Left ventricle myocardium superior (tissue), 1 donor: ENCODE data around the gene PLLP. TPM values are rescaled to one million over a fixed set of nuclear protein-coding genes. Genes with fewer than 3 reads are reported as not detected.

Experiments used
- ATAC-seq: fragments of 200-7000 bp; cut with Tn5 transposase; one replicate; pipeline ENCODE4 v1.9.1; 2020; ENCODE audit warnings: mild to moderate bottlenecking, moderate library complexity
- DNase-seq: peaks from one replicate; pipeline ENCODE4 v3.0.0-alpha.2; 2020
- intact Hi-C: fragments of 100-400 bp; cut with micrococcal nuclease; formaldehyde crosslinking; loops from one replicate; pipeline ENCODE4 v1.11.0; 2022
- total RNA-seq: library from RNA; stranded (reverse); fragmentation: NEBNext Ultra II Directional; extraction: Animal tissue kit (Norgen Biotek cat#: 25700); gene quantifications from one replicate; pipeline ENCODE4 v1.2.1, GENCODE V29; 2021
- donor health status: DM: no; HTN: yes; CAD: no; lungs with severe emphysema.

PLLP gene
- total RNA-seq, 1 donor from 2014 or later: 3.1 TPM

GRCh38 chr16:57238682-57239081 is 45.8 kb downstream of the PLLP start:
- intact Hi-C loops: no loop called here
- ATAC-seq (no peak), DNase-seq (no peak)

DNA sequence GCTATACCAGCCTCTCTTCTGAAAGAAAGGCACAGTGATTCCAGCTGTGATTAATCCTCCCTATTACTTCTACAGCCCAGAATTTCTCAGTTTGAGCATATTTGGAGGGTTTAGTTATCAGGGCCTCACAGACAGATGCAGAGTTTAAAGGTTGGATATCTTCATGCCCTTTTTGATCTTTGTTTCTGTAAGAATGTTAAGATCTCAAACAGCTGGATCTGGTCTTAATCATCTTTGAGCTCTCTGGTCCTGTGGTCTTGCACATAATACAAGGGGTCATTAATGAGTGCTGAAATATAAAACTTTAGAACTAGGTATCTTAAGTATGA is 48.5 kb downstream of the PLLP start:
- DNase-seq: no peak
- ATAC-seq: no peak
- intact Hi-C loops: no loop called here

DNA sequence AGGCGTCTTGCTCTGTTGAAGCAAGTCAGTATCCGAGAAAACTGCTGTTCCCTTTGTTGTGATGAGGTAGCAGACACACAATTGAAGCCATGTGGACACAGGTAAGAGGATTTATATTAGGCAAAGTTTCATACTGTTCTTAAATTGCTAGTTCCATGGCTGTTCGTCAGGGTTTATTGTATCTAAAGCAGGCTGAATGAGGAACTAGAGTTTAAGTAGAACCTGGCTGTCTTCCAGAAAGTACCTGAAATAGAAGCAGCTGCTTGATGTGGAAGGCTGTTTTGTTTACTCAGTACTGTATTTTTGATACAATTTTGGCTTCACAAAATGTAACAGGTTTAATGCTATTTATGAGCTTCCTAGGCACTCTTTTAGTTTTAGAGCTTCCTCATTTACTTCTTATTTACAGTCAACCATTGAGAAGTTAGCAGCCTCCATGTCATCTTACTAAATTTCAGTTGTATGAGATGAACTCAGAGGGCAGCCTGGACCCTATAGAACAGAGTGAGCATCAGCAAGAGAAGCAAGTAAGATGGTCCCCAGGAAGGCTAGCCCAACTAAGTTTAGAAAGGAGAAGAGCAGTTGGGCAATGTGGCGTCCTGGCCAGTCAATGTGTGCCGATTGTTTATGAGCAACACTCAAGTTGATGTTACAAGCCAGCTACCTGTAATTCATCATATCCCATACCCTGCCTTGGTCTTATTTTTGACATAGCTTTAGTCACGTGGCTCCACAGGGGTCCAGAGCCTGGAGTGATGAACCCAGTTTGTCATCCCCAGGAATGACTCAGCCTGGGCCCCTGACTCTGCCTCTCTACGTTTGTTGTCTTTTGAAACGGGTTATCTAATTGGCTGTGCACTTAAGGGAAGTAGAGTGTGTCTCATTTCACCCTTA is 49.1 kb downstream of the PLLP start:
- DNase-seq: no peak
- intact Hi-C loops: no loop called here

GRCh38 chr16:57234707-57235092 is 49.8 kb downstream of the PLLP start:
- DNase-seq (no peak), ATAC-seq (no peak)
- intact Hi-C loops: no loop called here

More for the DNA sequence above, 49.1 kb downstream of the PLLP start:
- ATAC-seq: peak; percentile 67

DNA sequence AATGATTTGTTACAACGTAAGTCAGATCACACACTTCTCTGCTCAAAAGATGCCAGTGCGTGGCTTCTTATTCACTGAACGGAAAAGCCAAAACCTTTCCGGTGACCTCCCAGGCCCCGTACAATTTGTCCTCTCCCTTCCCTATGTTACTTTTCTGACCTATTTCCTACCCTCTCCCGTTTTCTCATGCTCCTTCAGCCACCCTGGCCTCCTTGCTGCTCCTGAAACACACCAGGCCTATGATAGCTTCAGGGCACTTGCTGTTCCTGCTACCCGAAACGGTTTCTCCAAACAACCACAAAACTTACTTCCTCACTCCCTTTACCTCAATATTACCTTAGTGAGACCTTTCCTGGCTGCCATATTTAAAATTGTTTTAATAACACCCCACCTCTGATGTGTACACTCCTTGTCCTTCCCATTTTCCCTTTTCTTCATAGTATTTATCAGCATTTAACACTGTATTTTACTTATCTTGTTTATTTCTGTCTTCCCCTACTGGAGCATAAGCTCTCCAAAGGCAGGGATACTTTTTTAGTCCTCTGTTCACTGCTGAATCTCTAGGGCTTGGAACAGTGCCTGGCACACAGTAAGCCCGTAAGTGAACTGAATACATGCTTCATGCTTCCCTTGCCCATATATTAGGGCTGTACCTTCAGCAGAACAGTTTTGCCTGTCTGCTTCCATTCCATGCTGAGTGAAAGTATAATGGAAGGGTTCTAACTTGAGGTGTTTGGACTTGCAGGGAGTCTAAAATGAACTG is 50.3 kb downstream of the PLLP start:
- DNase-seq: no peak
- intact Hi-C loops: no loop called here
- ATAC-seq: peak; percentile 96

GRCh38 chr16:57231821-57232350 is 52.6 kb downstream of the PLLP start:
- intact Hi-C loops: no loop called here
- DNase-seq (no peak), ATAC-seq (no peak)

- ATAC-seq (no peak), DNase-seq (no peak)
- intact Hi-C loops: no loop called here
Measured at GRCh38 chr16:57229079-57229478, 55.4 kb downstream of the PLLP start.

GRCh38 chr16:57226701-57227621 is 57.5 kb downstream of the PLLP start:
- no peak for DNase-seq

GRCh38 chr16:57225978-57226377 is 58.5 kb downstream of the PLLP start:
- ATAC-seq: no peak
- intact Hi-C loops: no loop called here
- DNase-seq: no peak

More at GRCh38 chr16:57226701-57227621, 57.5 kb downstream of the PLLP start:
- no peak for ATAC-seq
- intact Hi-C loops: no loop called here

DNA sequence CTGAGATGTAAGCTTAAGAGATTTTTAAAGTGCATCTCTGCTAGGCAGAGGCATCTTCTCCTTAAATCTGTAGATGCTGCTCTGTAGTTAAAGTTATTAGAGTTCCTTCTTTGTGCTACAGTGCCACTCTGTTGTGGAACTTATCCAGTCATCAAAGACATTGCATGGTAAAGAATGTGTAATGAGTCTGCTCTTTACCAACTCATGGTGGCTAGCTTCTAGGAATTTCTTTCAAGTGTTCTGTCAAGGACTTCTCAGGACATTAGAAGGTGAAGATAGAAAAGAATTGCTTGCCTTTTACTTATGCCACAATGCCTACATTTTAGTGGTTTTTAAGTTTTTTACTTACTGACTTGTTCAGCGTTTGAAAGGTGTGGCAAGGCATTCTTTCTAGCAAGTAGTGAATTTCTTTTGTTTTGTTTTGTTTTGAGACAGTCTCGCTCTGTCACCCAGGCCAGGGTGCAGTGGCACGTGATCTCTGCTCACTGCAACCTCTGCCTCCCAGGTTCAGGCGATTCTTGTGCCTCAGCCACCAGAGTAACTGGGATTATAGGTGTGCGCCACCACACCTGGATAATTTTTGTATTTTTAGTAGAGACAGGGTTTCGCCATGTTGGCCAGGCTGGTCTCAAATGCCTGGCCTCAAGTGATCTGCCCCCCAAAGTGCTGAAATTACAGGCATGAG is 59.7 kb downstream of the PLLP start:
- DNase-seq: no peak
- ATAC-seq: no peak
- intact Hi-C loops: no loop called here

DNA sequence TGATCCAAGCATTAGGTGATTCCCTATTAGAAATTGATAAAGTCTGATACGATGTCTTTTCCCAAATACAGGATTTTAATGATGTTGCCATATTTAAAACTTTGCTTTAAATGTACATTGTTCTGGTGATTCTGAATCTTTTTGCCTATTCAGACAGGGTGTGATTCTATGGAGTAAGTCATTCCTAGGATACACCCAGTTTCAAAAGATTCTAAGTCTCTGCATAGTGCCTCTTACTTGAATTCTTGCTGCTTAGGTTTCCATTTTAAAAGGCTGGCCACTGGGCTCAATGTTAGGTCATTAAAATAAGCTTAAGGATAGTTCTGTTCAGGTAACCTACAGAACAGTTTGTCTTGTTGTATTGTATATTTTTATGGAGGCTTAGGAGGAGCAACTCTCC is 61.4 kb downstream of the PLLP start:
- intact Hi-C loops: no loop called here
- no peak for DNase-seq
- ATAC-seq: no peak

DNA sequence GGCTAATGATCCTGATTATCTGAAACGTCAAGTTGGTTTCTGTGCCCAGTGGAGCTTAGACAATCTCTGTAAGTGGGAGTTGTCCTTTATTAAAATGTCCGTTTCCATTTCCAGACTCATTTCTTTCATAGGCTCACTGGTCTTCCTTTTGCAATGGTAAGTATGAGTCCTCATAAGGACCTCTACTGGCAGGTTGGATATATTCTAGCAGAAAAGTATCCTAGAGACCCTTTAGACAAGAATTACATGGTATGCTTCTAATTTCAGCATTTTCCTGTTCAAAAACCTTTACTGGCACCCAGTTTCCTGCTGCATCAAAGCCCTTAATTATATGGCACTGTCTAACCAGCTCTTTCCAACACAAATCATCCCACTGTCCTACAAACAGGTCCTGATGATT is 67.5 kb downstream of the PLLP start:
- DNase-seq (no peak), ATAC-seq (no peak)
- intact Hi-C loops: no loop called here

DNA sequence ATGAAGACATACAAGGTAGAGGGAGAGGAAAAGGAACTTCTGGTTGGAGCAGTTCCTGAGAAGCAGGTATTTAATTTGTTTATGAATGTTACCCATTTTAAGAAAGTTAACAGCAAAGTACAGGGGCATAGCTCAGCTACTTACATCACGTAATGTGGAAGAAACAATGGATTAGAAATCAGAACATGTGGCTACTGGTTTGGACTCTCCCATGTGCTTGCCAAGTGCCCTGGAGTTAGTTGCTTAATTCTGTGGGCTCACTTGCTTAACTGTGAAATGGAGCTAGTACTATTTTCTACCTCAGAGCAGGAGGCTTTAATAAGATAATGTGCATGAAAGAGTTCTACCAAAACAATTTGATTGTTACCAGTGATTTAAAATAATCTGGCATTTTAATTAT is 71.0 kb downstream of the PLLP start:
- intact Hi-C loops: no loop called here
- no peak for DNase-seq
- ATAC-seq: no peak

GRCh38 chr16:57209780-57210179 is 74.7 kb downstream of the PLLP start:
- intact Hi-C loops: no loop called here
- ATAC-seq (no peak), DNase-seq (no peak)

GRCh38 chr16:57208926-57209325 is 75.5 kb downstream of the PLLP start:
- DNase-seq: no peak
- no peak for ATAC-seq
- intact Hi-C loops: no loop called here
